COLO668 (cell line): ENCODE results near the gene SNRPE.

ENCODE experiments used
- DNase-seq: peaks from one replicate; lab custom pipeline; 2025; ENCODE audit not compliant: unreplicated experiment; lab: John Stamatoyannopoulos, UW

Gene SNRPE

DNA sequence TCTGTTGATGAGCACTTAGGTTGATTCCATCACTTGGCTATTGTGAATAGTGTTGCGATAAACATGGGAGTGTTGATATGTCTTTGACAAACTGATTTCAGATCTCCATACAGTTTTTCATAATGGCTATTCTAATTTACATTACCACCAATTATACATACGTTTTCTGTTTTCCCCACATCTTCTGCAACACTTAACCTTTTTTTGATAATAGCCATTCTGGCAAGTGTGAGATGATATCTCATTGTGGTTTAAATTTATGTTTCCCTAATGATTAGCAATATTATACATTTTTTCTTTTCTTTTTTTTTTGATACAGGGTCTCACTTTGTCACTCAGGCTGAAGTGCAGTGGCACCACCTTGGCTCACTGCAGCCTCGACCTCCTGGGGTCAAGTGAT, 17.0 kb downstream of the SNRPE start:
- DNase-seq, result no peak

DNA sequence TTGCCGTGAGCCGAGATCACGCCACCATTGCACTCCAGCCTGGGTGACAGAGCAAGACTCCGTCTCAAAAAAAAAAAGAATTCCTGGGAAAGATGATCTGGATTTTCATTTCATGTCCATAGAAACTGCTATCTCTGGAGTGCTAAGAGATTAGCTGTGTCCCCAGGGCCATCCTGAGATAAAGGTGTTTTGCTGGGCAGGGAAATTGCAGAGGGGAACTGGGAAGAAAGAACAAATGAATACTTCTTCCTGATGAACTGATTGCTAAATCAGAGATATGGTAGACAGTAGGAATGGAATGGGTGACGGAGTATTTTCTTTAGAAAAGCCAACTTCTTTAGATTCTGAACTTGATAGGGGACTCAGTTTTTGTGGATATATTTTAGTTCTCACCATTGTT, 19.2 kb downstream of the SNRPE start:
- DNase-seq, result no peak

DNA sequence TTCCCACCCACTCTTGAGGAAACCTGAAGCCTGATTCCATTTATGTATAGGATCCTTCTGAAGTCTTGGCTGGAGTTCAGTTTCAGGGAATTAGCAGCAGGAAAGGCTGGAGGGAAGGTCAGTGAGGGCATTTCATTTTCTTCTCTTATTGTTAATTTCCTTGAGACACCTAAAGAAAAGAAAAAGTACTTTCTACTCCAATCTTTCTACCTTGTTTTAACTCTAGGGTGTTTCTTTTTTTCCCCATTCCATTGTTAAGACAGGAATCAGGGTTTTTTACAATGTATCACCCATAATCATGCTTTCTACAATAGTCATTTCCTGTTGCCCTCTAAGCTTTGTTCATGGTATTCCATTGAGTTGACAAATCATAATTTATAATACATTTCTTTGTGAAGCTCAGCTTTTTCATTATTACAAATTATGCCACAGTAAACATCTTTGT, 27.4 kb downstream of the SNRPE start:
- DNase-seq, result no peak

DNA sequence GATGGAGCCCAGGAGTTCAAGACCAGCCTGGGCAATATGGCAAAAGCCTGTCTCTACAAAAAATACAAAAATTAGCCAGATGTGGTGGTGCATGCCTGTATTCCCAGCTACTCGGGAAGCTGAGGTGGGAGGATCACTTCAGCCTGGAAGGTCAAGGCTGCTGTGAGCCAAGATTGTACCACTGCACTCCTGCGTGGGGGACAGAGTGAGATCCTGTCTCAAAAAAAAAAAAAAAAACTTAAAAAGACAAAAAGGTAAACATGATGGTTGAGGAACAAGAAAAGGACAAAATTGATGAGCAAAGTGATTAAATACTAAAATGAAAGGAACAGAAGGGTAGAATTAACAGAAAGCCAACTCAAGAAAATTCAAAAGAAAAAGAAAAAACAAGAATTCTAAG, 30.6 kb downstream of the SNRPE start:
- DNase-seq, result no peak

DNA sequence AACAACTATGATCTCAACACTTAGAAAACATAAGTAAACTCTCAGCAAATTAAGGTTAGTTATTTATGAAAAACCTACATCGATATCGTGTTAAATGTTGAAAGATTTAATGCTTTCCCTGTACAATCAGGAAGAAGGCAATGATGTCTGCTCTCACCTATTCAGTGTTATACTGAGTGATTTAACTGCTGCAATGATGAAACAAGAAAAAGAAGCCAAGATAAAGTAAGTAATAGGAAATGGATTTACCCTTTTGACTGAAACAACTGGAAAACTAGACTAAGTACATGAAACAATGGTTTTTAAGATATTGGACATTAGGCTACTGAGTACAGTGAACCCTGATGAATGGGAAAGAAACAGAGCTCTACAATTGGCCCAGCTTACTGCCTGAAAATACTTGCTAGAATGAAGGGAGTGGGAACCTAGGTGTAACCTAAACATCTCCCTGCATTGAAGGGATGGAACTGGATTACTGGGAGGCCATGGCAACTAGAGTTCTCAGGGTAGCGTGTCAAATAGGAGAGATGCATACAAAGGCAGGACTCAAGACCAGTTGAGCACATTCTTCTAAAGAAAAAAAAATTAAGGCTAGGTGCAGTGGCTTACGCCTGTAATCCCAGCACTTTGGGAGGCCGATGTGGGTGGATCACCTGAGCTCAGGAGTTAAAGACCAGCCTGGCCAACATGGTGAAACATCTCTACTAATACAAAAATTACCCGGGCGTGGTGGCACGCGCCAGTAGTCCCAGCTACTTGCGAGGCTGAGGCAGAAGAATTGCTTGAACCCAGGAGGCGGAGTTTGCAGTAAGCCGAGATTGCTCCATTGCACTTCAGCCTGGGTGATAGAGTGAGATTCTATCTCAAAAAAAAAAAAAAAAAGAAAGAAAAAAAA, 37.3 kb downstream of the SNRPE start:
- DNase-seq, result no peak

DNA sequence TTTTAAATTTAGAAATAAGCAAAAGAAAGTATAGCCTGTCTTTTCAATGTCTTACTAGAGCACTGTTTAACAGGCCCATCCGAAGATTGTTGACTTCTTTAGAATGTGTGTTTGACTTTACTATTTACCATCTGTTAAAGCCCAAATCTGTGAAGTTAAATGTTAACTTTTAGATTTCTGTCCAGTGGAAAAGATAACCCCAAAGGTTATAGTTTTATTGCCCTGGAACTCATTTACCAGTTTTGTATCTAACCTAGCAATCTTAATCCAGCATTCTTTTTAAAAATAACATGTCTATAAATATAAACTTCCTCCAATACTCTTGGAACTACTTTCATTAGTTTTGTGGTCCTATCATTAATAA, 37.9 kb downstream of the SNRPE start:
- DNase-seq, result no peak

DNA sequence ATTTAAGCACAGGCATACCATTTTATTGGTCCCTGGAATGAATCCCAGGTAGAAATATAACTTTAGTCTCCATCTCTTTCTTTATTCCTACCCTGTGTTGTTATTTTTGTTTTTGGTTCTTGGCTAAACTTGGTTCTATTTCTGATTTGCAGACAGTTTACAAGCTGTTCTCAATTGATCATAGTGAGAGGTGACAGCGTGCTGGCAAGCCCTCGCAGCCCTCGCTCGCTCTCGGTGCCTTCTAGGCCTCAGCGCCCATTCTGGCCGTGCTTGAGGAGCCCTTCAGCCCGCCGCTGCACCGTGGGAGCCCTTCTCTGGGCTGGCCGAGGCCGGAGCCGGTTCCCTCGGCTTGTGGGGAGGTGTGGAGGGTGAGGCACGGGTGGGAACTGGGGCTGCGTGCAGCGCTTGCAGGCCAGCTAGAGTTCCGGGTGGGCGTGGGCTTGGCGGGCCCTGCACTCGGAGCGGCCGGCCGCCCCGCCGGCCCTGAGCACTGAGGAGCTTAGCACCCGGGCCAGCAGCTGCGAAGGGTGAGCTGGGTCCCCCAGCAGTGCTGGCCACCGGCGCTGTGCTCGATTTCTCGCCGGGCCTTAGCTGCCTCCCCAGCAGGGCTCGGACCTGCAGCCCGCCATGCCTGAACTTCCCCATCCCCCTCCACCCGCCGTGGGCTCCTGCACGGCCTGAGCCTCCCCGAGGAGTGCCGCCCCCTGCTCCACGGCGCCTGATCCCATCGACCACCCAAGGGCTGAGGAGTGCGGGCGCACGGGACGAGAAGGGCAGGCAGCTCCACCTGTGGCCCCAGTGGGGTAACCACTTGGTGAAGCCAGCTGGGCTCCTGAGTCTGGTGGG, 38.7 kb downstream of the SNRPE start:
- DNase-seq, result no peak

DNA sequence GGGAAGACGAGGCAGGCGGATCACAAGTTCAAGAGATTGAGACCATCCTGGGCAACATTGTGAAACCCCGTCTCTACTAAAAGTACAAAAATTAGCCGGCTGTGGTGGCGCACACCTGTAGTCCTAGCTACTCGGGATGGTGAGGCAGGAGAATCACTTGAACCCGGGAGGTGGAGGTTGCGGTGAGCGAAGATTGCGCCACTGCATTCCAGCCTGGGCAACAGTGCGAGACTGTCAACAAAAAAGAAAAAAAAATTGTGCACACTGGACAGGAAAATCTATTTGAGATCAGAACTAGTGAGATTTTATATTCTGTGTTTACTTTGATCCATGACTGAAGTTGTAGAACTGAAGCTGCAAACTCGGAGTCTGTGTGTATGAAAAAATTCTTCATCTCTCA, 40.2 kb downstream of the SNRPE start:
- no peak for DNase-seq

DNA sequence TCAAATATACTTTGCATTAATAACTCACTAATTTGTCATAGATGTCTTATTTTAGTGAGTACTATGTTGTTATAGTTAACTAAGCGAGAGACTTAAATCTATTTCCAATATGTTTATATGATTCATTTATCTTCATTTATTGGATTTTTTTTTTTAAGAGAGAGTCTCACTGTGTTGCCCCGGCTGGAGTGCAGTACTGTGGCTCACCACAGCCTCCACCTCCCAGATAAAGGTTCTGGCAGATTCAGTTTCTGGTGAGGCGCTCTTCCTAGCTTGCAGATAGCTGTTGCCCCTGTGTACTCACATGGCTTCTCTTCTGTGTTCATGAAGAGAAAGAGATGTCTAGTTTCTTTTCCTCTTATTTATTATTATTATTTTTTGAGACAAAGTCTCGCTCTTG, 43.9 kb downstream of the SNRPE start:
- DNase-seq, result no peak

DNA sequence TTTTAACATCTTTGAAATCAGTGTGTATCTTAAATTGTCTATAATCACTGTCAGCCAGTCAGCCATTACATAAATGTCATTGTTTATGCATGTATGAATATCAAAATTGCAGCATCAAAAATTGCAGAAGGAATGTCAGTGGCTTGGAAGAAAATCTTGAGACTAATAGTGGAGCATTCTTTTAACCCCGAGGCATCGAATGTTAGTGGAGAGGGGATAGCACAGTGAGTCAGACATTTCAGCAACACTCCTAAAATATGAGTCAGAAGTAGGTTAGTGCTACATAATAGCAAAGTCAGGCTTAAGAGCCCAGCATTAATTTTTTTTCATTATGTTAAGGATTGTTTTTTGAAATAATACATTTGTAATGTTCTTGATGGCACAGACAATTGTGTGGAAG, 45.5 kb downstream of the SNRPE start:
- DNase-seq, result no peak

DNA sequence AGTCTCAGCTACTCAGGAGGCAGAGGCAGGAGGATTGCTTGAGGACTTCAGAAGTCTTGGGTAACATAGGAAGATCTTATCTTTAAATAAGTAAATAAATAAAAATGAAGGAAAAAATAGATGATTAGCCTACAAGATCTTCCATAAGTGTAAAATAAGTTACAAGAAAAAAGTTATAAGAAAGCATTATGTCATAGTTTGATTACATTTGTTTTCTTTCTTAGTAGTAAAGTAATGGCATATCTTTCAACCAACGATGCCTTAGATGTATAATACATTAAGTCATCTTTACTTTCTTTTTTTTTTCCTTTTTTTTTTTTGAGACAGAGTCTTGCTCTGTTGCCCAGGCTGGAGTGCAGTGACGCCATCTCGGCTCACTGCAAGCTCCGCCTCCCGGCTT, 46.5 kb downstream of the SNRPE start:
- no peak for DNase-seq

DNA sequence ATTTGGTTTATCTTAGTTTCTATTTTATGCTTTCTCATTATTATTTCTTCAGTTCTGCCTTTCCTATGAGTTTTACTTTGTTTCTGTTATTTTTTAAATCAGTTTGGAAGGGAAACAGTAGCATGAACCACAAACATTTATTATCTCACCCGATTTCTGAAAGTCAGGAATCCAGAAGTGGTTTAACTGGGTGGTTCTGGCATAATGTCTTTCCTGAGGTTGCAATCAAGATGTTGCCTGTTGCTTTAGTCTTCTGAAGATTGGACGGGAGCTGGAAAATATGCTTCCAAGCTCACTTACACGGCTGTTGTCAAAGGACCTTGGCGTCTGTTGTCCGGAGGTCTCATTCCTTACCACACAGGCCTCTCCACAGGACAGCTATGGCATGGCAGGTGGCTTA, 50.4 kb downstream of the SNRPE start:
- no peak for DNase-seq

DNA sequence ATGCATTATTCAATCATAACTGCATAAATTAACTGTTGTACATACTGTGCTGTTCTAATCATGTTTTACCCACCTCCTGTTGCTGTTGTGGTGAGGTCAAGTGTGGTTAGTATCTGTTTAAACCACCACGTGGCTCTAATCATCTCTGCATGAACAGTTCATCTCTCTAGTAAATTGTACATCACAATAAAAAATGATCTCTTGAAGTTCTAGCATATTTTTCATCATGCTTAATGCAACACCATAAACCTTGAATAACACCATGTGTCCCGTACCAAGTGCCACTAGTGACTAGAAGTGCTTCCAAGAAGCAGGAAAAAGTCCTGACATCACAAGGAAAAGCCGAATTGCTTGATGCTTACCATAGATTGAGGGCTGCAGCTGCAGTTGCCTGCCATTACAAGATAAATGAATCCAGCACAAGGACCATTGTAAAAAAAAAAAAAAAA, 51.7 kb downstream of the SNRPE start:
- no peak for DNase-seq

DNA sequence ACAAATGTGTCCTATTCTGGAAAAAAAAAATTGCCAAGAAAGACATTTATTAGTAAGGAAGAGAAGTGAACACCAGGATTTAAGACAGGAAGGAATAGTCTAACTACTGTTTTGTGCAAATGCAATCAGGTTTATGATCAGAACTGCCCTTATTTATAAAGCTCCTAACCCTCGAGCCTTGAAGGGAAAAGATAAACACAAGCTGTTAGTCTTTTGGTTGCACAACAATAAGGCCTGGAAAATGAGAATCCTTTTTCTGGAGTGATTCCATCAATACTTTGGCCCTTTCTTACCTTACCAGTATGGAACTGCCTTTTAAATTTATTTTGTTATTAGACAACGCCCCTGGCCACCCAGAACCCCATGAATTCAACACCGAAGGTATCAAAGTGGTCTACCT, 52.9 kb downstream of the SNRPE start:
- no peak for DNase-seq

DNA sequence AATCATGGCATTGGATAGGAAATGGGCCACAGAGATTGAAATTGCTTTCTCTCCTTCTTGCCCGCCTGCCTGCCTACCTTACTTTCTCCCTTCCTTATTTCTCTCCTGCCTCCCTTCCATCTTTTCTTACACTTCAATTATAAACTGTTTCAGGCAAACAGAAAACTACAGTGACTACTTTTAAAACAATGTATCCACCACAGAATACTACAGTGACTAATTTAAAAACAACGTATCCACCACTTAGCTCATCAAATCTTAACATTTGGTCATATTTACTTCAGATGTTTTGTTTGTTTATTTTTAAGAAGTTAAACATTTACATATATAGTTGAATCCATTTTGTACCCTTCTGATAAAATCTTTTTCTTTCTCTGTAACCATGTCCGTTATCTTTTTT, 54.4 kb downstream of the SNRPE start:
- DNase-seq, result no peak

DNA sequence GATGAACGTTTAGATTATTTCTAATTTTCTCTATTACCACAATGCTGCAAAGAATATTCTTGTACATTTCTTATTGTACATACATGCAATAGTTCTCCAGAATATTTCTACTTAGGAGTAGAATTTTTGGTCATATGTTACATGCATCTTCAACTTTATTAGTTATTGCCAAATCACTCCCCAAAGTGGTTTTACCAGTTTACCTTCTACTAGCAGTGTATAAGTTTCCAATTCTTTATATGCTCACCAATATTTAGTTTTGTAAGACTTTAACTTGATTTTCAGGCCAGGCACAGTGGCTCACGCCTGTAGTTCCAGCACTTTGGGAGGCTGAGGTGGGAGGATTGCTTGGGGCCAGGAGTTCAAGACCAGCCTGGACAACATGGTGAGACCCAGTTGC, 55.4 kb downstream of the SNRPE start:
- no peak for DNase-seq
